Vagina (tissue), 2 donors: ENCODE results near the gene PCSK5.

Source experiments
- CTCF ChIP-seq, 3 experiments: fragments of 450-650 bp in 2 of 3; fragments of 200-600 bp in 1 of 3; sonication (generic) in 1 of 3; IDR thresholded peaks; one replicate each; pipeline ENCODE4 v1.5.1; 2017 to 2019; ENCODE audit warnings: antibody characterized with exemption in 3 of 3, mild to moderate bottlenecking in 2 of 3, moderate library complexity in 2 of 3
- POLR2AphosphoS5 ChIP-seq, 2 donors: sonication (generic); formaldehyde crosslinking; IDR thresholded peaks; one replicate each; pipeline ENCODE4 v1.9.0; 2017; ENCODE audit warnings: antibody characterized with exemption in 2 of 2, mild to moderate bottlenecking in 2 of 2, low read depth in 1 of 2; ENCODE audit not compliant: insufficient read depth in 1 of 2

- TF ChIP-seq CTCF (IDR thresholded peaks at IDR 0.05): no peak
- no peak for TF ChIP-seq POLR2AphosphoS5 (IDR thresholded peaks at IDR 0.05; ENCODE audit: insufficient read depth in 1 of 2, low read depth in 1 of 2)
Measured at GRCh38 chr9:76316069-76316468, 425.6 kb downstream of the PCSK5 start.
